Transverse colon (tissue), 4 donors: ENCODE data around the gene PNRC1. TPM values are rescaled to one million over a fixed set of nuclear protein-coding genes. Genes with fewer than 3 reads are reported as not detected.

ENCODE experiments used
- DNase-seq: peaks from one replicate; pipeline ENCODE4 v3.0.0-alpha.2; 2019
- H3K27ac ChIP-seq, 4 donors: fragments of 200-600 bp; sonication (generic); 2 replicates each; pipeline ENCODE4 v1.5.1; 2016 to 2018; ENCODE audit warnings: inconsistent platforms in 4 of 4
- H3K27me3 ChIP-seq: fragments of 200-600 bp; sonication (generic); 2 replicates; pipeline ENCODE4 v1.5.1; 2017; ENCODE audit warnings: inconsistent platforms
- H3K36me3 ChIP-seq, 4 donors: fragments of 200-600 bp; sonication (generic); 2 replicates each; pipeline ENCODE4 v1.5.1; 2017 to 2019; ENCODE audit warnings: inconsistent platforms in 4 of 4
- H3K4me1 ChIP-seq, 4 donors: fragments of 200-600 bp; sonication (generic); 2 replicates each; pipeline ENCODE4 v1.5.1; 2017 to 2020; ENCODE audit warnings: inconsistent platforms in 4 of 4
- H3K4me3 ChIP-seq, 4 donors: fragments of 200-600 bp; sonication (generic); 1 replicate in 1 of 4; 2 replicates in 3 of 4; pipeline versions ENCODE4 v1.5.1 to v1.6.1; 2017 to 2019; ENCODE audit warnings: inconsistent platforms in 4 of 4
- H3K9me3 ChIP-seq, 2 donors: fragments of 200-600 bp; sonication (generic); 2 replicates each; pipeline ENCODE4 v1.5.1; 2017 to 2019; ENCODE audit warnings: inconsistent platforms in 2 of 2
- CTCF ChIP-seq, 5 experiments: fragments of 200-600 bp in 3 of 5; fragments of 450-650 bp in 2 of 5; sonication (generic) in 3 of 5; IDR thresholded peaks; 1 replicate in 2 of 5; 2 replicates in 3 of 5; pipeline ENCODE4 v1.5.1; 2016 to 2017; ENCODE audit warnings: antibody characterized with exemption in 5 of 5, inconsistent platforms in 3 of 5, mild to moderate bottlenecking in 2 of 5, moderate library complexity in 1 of 5
- EP300 ChIP-seq: sonication (generic); formaldehyde crosslinking; IDR thresholded peaks from one replicate; pipeline ENCODE4 v1.6.1; 2017; ENCODE audit warnings: antibody characterized with exemption, low read depth
- POLR2A ChIP-seq: fragments of 450-650 bp; IDR thresholded peaks from one replicate; pipeline ENCODE4 v1.6.1; 2016; ENCODE audit warnings: antibody characterized with exemption, mild to moderate bottlenecking, moderate library complexity
- POLR2AphosphoS5 ChIP-seq, 3 donors: sonication (generic); formaldehyde crosslinking; IDR thresholded peaks; one replicate each; pipeline ENCODE4 v1.6.1; 2016; ENCODE audit warnings: antibody characterized with exemption in 3 of 3
- WGBS, 2 donors: methylation state at CpG; one replicate each; pipeline ENCODE4 v1.1.5; 2018; ENCODE audit warnings: low coverage in 1 of 2; 5-methylcytosine and 5-hydroxymethylcytosine counted together
- in situ Hi-C, 4 donors: fragments of 200-750 bp; cut with MboI; loops; one replicate each; pipeline versions ENCODE4 v1.15.0 to v1.15.1; 2017; ENCODE audit warnings: low sequenced_read_pairs in 3 of 4, low pct_ligation_motif_present in 1 of 4, low pct_unique_long_range_greater_than_20kb in 1 of 4
- intact Hi-C: fragments of 100-400 bp; cut with DNase I; formaldehyde crosslinking; loops from one replicate; pipeline ENCODE4 v1.15.1; 2023; ENCODE audit warnings: low total_unique reads
- total RNA-seq, 4 donors: library from RNA; depleted of rRNA; stranded (reverse); fragments of >200 nt; gene quantifications; one replicate each; pipeline ENCODE4 v1.1.0, GENCODE V29; 2016

PNRC1 gene
- total RNA-seq, 4 donors from 2014 or later = 99.1 to 281 (median 157) TPM

GRCh38 chr6:89117211-89118108, 36.9 kb downstream of the PNRC1 start, which contains the start of gene SRSF12:
Gene SRSF12, minus strand, starts transcription at chr6:89118071. Its CDS starts 184 bp downstream, at chr6:89117887.
- no peaks in the 10 kb centered on the region for H3K9me3 ChIP-seq
- in situ Hi-C loops = loop anchor here in 2 of 4 donors (25.0 kb wide), 2 partner anchors 120 to 245 kb away; partner anchors contain the start of gene UBE2J1 (in 1 of the 2)
- DNase-seq = peak; percentile 35
- no peaks in the 10 kb centered on the region for H3K36me3 ChIP-seq
- intact Hi-C loops = loop anchor here (1.0 to 10.0 kb wide), 2 partner anchors 35 to 133 kb away; no protein-coding TSS in a partner anchor
- 0 to 2% methylated on average over 7 to 63 of the region's 106 CpGs for WGBS, 2 donors
- H3K27ac ChIP-seq = peak within 1 kb of the TSS; percentile 25 to 50 (median 38)
- TF ChIP-seq CTCF (IDR thresholded peaks at IDR 0.05) (no peak), POLR2AphosphoS5 (IDR thresholded peaks at IDR 0.05) (no peak)
- peaks cover 2 to 21% (median 5%) of the 10 kb centered on the region in 4 donors for H3K4me1 ChIP-seq
- H3K27me3 ChIP-seq = peaks cover 8% of the 10 kb centered on the region
- H3K4me3 ChIP-seq = peak within 1 kb of the TSS; percentile 26 to 83 (median 53)

GRCh38 chr6:89118931-89119330, 38.4 kb downstream of the PNRC1 start:
- no peaks in the 10 kb centered on the region for H3K9me3 ChIP-seq
- no peak overlapping the region for H3K4me3 ChIP-seq
- intact Hi-C loops = loop anchor here (10.0 kb wide), 1 partner anchor 134 kb away; no protein-coding TSS in a partner anchor
- TF ChIP-seq POLR2AphosphoS5 (IDR thresholded peaks at IDR 0.05) (no peak), EP300 (no peak), POLR2A (no peak), CTCF (IDR thresholded peaks at IDR 0.05) (no peak)
- 87 to 93% methylated on average over 5 to 8 of the region's 8 CpGs for WGBS, 2 donors
- peaks cover 2 to 23% (median 5%) of the 10 kb centered on the region in 4 donors for H3K4me1 ChIP-seq
- no peaks in the 10 kb centered on the region for H3K36me3 ChIP-seq
- peak overlapping the region in 1 of 4 donors; percentile 2 for H3K27ac ChIP-seq
- no peak for DNase-seq
- peaks cover 8% of the 10 kb centered on the region for H3K27me3 ChIP-seq
- in situ Hi-C loops = loop anchor here in 2 of 4 donors (25.0 kb wide), 2 partner anchors 118 to 243 kb away; partner anchors contain the start of gene UBE2J1 (in 1 of the 2)

- 20 to 77% methylated on average over 1 to 4 of the region's 4 CpGs for WGBS, 2 donors
- Histone ChIP-seq H3K4me1 (peaks cover 2 to 23% (median 5%) of the 10 kb centered on the region in 4 donors), H3K27ac (no peak overlapping the region), H3K36me3 (no peaks in the 10 kb centered on the region), H3K9me3 (no peaks in the 10 kb centered on the region), H3K4me3 (no peak overlapping the region), H3K27me3 (peaks cover 8% of the 10 kb centered on the region)
- intact Hi-C loops = loop anchor here (5.0 kb wide), 1 partner anchor 122 kb away; no protein-coding TSS in a partner anchor
- no peak for DNase-seq
- no peak for TF ChIP-seq EP300
- TF ChIP-seq CTCF (IDR thresholded peaks at IDR 0.05) = no peak
- TF ChIP-seq POLR2AphosphoS5 (IDR thresholded peaks at IDR 0.05) = no peak
- no peak for TF ChIP-seq POLR2A
- in situ Hi-C loops = loop anchor here in 3 of 4 donors (10.0 to 25.0 kb wide), 3 partner anchors 117 to 242 kb away; partner anchors contain the start of gene UBE2J1 (in 1 of the 3)
Measured at GRCh38 chr6:89120371-89120770, 39.8 kb downstream of the PNRC1 start.

GRCh38 chr6:89121934-89122333, 41.4 kb downstream of the PNRC1 start:
- peaks cover 3% of the 10 kb centered on the region for H3K27me3 ChIP-seq
- H3K4me1 ChIP-seq = peaks cover 2 to 20% (median 4%) of the 10 kb centered on the region in 4 donors
- no peak overlapping the region for H3K4me3 ChIP-seq
- H3K36me3 ChIP-seq = no peaks in the 10 kb centered on the region
- WGBS, 2 donors = 50 to 58% methylated on average over 1 of the region's 1 CpG
- intact Hi-C loops = loop anchor here (5.0 kb wide), 1 partner anchor 120 kb away; no protein-coding TSS in a partner anchor
- DNase-seq = no peak
- H3K9me3 ChIP-seq = no peaks in the 10 kb centered on the region
- TF ChIP-seq EP300 = no peak
- no peak for TF ChIP-seq POLR2AphosphoS5 (IDR thresholded peaks at IDR 0.05)
- no peak for TF ChIP-seq POLR2A
- no peak for TF ChIP-seq CTCF (IDR thresholded peaks at IDR 0.05)
- in situ Hi-C loops = loop anchor here in 3 of 4 donors (10.0 to 25.0 kb wide), 3 partner anchors 115 to 240 kb away; partner anchors contain the start of gene UBE2J1 (in 1 of the 3)
- no peak overlapping the region for H3K27ac ChIP-seq
